Measurements from ENCODE around the gene SLX4IP.

GRCh38 chr20:10644458-10645204, 209.5 kb downstream of the SLX4IP start:
- TF ChIP-seq, protein P1, sequence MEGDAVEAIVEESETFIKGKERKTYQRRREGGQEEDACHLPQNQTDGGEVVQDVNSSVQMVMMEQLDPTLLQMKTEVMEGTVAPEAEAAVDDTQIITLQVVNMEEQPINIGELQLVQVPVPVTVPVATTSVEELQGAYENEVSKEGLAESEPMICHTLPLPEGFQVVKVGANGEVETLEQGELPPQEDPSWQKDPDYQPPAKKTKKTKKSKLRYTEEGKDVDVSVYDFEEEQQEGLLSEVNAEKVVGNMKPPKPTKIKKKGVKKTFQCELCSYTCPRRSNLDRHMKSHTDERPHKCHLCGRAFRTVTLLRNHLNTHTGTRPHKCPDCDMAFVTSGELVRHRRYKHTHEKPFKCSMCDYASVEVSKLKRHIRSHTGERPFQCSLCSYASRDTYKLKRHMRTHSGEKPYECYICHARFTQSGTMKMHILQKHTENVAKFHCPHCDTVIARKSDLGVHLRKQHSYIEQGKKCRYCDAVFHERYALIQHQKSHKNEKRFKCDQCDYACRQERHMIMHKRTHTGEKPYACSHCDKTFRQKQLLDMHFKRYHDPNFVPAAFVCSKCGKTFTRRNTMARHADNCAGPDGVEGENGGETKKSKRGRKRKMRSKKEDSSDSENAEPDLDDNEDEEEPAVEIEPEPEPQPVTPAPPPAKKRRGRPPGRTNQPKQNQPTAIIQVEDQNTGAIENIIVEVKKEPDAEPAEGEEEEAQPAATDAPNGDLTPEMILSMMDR (IDR thresholded peaks at IDR 0.05), result no peak
- TF ChIP-seq JUNB (IDR thresholded peaks at IDR 0.05) (no peak), RFX5 (IDR thresholded peaks at IDR 0.05) (no peak), POLR2A (IDR thresholded peaks at IDR 0.05; ENCODE audit: low read length) (no peak), MYC (IDR thresholded peaks at IDR 0.05; ENCODE audit: borderline replicate concordance, low read length) (no peak), MAFK (IDR thresholded peaks at IDR 0.05; ENCODE audit: partially characterized antibody) (no peak), RAD21 (conservative IDR thresholded peaks at IDR 0.05 in 1 of 2, IDR thresholded peaks at IDR 0.05 in 1 of 2) (no peak), ELK1 (IDR thresholded peaks at IDR 0.05; ENCODE audit: low read depth, low read length) (no peak), REST (IDR thresholded peaks at IDR 0.05) (no peak), CBX8 (IDR thresholded peaks at IDR 0.05) (no peak), HOXB5 (CRISPR knock-in tag; IDR thresholded peaks at IDR 0.05) (no peak)
- TF ChIP-seq, protein P2, sequence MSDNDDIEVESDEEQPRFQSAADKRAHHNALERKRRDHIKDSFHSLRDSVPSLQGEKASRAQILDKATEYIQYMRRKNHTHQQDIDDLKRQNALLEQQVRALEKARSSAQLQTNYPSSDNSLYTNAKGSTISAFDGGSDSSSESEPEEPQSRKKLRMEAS (IDR thresholded peaks at IDR 0.05), result no peak
